ENCODE data around the gene EIF5A.

Gene EIF5A

DNA sequence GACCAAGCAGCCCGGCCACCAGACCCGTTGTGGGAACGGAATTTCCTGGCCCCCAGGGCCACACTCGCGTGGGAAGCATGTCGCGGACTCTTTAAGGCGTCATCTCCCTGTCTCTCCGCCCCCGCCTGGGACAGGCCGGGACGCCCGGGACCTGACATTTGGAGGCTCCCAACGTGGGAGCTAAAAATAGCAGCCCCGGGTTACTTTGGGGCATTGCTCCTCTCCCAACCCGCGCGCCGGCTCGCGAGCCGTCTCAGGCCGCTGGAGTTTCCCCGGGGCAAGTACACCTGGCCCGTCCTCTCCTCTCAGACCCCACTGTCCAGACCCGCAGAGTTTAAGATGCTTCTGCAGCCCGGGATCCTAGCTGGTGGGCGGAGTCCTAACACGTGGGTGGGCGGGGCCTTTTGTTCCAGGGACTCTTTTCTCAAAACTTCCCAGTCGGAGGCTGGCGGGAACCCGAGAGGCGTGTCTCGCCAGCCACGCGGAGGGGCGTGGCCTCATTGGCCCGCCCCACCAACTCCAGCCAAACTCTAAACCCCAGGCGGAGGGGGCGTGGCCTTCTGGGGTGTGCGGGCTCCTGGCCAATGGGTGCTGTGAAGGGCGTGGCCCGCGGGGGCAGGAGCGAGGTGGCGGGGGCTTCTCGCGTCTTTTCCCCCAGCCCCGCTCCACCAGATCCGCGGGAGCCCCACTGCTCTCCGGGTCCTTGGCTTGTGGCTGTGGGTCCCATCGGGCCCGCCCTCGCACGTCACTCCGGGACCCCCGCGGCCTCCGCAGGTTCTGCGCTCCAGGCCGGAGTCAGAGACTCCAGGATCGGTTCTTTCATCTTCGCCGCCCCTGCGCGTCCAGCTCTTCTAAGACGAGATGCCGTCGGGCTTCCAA, 26.1 kb upstream of the EIF5A start, which contains the start of gene SLC2A4:
Gene SLC2A4, plus strand, starts transcription at position 645 of the 879 bp plus-strand sequence. Its CDS starts 217 bp downstream, at position 862.
- DNase-seq (ENCODE audit: low spot score) = peak; percentile 86
- Mint-ChIP-seq H3K4me3 (peak within 1 kb of the TSS; percentile 76), H3K36me3 (ENCODE audit: low read depth) (no peaks in the 10 kb centered on the region), H3K4me1 (ENCODE audit: low read depth) (peaks cover 12% of the 10 kb centered on the region), H3K27me3 (ENCODE audit: low read depth) (peaks cover 41% of the 10 kb centered on the region), H3K27ac (no peak within 1 kb of the TSS), H3K9me3 (no peaks in the 10 kb centered on the region)

DNA sequence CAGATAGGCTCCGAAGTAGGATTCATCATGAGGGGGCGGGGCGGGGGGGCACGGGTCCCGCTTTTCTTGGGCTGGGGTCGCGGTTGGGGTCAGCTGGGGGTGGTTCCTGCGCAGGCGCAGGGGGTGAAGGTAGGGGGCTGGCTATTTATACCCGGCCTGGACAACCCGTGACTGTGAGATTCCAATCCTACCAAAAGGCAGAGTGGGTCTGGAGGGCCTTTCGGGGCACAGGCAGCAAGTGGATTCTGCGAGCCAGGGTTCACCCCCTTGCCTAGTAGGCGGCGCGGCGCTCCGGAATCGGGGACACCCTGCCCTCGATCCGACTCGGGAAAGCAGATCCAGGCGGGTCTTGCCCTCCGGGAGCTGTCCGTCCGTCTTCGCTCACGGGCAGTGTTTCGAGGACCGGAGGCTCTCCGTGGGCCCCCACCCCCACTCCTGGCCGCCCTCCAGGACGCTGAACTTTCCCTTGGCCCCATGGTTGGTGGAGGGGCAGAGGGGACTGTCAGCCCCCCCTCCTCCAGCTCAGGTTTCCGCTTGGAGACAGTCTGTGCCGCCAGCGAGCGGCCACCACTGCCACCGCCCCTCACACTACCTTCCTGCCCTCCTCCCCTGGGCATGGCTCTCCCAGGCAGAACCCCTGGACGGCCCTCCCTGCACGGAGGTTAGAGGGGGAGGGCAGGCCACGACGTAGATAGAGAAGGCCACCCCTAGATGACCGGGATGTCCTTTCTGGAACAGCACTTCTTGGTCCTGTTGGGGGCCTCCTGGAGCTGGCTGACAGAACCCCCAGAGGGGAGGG, 25.3 kb upstream of the EIF5A start:
- H3K4me3 Mint-ChIP-seq = peak overlapping the region; percentile 76
- H3K27ac Mint-ChIP-seq = no peak overlapping the region
- no peaks in the 10 kb centered on the region for H3K9me3 Mint-ChIP-seq
- H3K36me3 Mint-ChIP-seq (ENCODE audit: low read depth) = no peaks in the 10 kb centered on the region
- peaks cover 12% of the 10 kb centered on the region for H3K4me1 Mint-ChIP-seq (ENCODE audit: low read depth)
- DNase-seq (ENCODE audit: low spot score) = no peak
- H3K27me3 Mint-ChIP-seq (ENCODE audit: low read depth) = peaks cover 46% of the 10 kb centered on the region

DNA sequence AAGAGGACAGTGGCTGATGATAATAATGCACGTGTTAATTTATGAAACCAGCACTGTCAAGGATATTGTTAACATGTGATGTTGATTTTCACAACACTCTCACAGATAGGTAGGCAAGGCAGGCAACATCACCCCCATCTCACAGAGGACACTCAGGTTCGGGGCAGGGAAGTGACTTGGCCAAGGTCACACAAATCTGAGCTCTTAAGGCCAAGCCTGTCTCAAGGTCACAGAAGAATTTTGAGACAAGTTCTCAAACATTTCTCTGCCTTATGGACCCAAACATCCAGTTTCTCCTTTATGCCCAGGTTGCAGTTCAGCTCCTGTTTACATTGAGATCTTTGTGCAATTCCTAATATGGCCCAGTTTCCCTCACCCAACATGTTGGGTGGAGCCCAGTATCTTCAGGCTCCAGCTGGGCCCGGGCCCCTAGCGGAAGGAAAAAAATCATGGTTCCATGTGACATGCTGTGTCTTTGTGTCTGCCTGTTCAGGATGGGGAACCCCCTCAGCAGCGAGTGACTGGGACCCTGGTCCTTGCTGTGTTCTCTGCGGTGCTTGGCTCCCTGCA, 24.6 kb upstream of the EIF5A start:
- H3K27me3 Mint-ChIP-seq (ENCODE audit: low read depth) = peaks cover 44% of the 10 kb centered on the region
- no peak for DNase-seq (ENCODE audit: low spot score)
- peaks cover 12% of the 10 kb centered on the region for H3K4me1 Mint-ChIP-seq (ENCODE audit: low read depth)
- no peaks in the 10 kb centered on the region for H3K9me3 Mint-ChIP-seq
- H3K4me3 Mint-ChIP-seq = peak overlapping the region; percentile 33
- no peaks in the 10 kb centered on the region for H3K36me3 Mint-ChIP-seq (ENCODE audit: low read depth)
- H3K27ac Mint-ChIP-seq = no peak overlapping the region

DNA sequence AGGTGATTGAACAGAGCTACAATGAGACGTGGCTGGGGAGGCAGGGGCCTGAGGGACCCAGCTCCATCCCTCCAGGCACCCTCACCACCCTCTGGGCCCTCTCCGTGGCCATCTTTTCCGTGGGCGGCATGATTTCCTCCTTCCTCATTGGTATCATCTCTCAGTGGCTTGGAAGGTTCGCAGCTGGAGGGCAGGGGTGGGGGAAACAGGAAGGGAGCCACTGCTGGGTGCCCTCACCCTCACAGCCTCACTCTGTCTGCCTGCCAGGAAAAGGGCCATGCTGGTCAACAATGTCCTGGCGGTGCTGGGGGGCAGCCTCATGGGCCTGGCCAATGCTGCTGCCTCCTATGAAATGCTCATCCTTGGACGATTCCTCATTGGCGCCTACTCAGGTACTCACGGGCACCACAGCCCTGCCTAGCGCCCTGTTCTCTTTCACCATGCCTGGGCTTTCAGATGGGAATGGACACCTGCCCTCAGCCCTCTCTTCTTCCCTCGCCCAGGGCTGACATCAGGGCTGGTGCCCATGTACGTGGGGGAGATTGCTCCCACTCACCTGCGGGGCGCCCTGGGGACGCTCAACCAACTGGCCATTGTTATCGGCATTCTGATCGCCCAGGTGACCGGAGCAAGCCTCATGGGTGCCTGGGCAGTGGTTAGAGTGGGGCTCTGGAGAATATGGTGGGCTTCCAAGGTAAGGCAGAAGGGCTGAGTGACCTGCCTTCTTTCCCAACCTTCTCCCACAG, 23.8 kb upstream of the EIF5A start:
- no peak for DNase-seq (ENCODE audit: low spot score)
- no peaks in the 10 kb centered on the region for H3K36me3 Mint-ChIP-seq (ENCODE audit: low read depth)
- no peaks in the 10 kb centered on the region for H3K9me3 Mint-ChIP-seq
- H3K27me3 Mint-ChIP-seq (ENCODE audit: low read depth) = peaks cover 47% of the 10 kb centered on the region
- no peak overlapping the region for H3K4me3 Mint-ChIP-seq
- H3K4me1 Mint-ChIP-seq (ENCODE audit: low read depth) = peaks cover 12% of the 10 kb centered on the region
- H3K27ac Mint-ChIP-seq = no peak overlapping the region

DNA sequence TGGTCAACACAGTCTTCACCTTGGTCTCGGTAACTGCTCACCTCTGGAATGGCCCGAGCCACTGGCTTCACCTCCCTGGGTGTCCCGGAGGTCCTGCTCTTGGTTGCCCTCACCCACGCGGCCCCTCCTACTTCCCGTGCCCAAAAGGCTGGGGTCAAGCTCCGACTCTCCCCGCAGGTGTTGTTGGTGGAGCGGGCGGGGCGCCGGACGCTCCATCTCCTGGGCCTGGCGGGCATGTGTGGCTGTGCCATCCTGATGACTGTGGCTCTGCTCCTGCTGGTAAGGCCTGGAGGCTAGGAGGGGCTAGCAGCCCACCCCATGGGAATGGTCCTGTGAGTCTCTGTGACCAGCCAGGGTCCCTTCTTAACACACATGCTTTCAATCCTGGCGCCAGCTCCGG, 22.5 kb upstream of the EIF5A start:
- no peak overlapping the region for H3K4me3 Mint-ChIP-seq
- no peaks in the 10 kb centered on the region for H3K9me3 Mint-ChIP-seq
- no peak for DNase-seq (ENCODE audit: low spot score)
- H3K27ac Mint-ChIP-seq = no peak overlapping the region
- H3K4me1 Mint-ChIP-seq (ENCODE audit: low read depth) = peaks cover 12% of the 10 kb centered on the region
- no peaks in the 10 kb centered on the region for H3K36me3 Mint-ChIP-seq (ENCODE audit: low read depth)
- peaks cover 41% of the 10 kb centered on the region for H3K27me3 Mint-ChIP-seq (ENCODE audit: low read depth)

DNA sequence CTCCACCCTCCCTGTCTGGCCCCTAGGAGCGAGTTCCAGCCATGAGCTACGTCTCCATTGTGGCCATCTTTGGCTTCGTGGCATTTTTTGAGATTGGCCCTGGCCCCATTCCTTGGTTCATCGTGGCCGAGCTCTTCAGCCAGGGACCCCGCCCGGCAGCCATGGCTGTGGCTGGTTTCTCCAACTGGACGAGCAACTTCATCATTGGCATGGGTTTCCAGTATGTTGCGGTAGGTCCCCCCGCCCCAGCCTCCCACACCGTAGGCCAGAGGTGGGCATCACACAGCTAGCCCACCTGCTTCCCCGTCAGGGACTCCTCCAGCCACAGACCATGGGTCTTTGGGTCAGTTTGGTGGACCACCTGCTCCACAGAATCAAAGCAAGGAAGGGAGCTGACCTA, 21.7 kb upstream of the EIF5A start:
- no peak overlapping the region for H3K4me3 Mint-ChIP-seq
- H3K4me1 Mint-ChIP-seq (ENCODE audit: low read depth) = peaks cover 6% of the 10 kb centered on the region
- H3K36me3 Mint-ChIP-seq (ENCODE audit: low read depth) = no peaks in the 10 kb centered on the region
- peaks cover 34% of the 10 kb centered on the region for H3K27me3 Mint-ChIP-seq (ENCODE audit: low read depth)
- H3K9me3 Mint-ChIP-seq = no peaks in the 10 kb centered on the region
- H3K27ac Mint-ChIP-seq = no peak overlapping the region
- no peak for DNase-seq (ENCODE audit: low spot score)

DNA sequence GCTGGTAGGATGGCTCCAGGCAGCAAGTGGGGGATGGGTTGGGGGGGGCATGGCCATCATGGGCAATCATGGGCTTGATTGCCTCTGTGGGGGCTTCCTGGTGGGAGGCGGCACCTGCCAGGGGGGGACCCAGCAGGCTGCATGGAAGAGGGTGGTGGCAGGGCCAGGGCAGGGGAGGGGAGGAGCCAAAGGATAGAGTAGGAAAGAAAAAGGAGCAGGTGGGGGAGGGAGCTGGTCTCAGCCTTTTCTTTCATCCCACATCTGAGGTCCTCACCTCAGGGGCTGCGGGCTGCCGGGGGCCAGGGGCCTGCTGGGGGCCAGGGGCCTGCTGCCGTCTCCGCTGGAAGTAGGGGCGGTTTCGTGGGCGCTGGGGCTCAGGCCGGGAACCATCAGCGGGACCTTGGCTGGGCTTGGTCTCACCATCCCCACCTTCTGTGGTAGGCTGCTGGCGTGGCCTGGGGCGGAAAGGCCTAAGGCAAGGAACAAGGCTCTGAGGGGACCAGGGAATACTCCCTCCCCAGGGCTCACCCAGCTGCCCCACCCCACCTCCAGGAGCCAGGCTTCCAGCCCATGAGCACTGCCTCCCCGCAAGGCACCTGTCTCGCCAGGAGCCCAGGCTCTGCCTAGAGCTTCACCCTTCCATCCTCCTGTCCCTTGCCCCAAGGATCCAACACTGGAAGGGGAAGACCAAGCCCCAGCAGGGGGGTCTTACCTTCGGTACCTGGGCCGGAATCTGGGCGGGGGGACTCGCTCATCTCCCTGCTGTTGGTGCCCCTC, 18.0 kb upstream of the EIF5A start:
- H3K4me1 Mint-ChIP-seq (ENCODE audit: low read depth) = peaks cover 5% of the 10 kb centered on the region
- no peak overlapping the region for H3K4me3 Mint-ChIP-seq
- H3K36me3 Mint-ChIP-seq (ENCODE audit: low read depth) = no peaks in the 10 kb centered on the region
- H3K27me3 Mint-ChIP-seq (ENCODE audit: low read depth) = peaks cover 35% of the 10 kb centered on the region
- no peaks in the 10 kb centered on the region for H3K9me3 Mint-ChIP-seq
- no peak for DNase-seq (ENCODE audit: low spot score)
- no peak overlapping the region for H3K27ac Mint-ChIP-seq

DNA sequence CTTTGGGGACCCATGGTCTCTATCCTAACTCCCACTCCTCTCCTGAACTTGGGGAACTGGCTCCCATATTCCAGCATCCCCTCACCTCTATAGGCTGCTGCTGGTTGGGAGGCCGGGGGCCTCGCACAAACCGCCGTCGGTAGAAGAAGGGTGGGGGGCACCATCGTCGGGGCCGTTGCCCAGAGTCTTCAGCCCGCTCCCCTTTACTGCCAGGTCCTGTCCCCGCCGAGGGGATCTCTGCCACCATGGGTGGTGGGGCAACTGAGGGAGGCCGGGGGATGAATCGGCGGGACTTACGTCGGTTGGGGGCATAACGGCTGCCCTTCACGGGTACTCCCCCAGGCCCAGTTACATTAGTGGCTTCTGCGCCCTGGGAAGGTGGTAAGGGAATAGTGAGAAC, 17.3 kb upstream of the EIF5A start:
- Mint-ChIP-seq H3K4me1 (ENCODE audit: low read depth) (peaks cover 8% of the 10 kb centered on the region), H3K4me3 (no peak overlapping the region), H3K36me3 (ENCODE audit: low read depth) (no peaks in the 10 kb centered on the region), H3K9me3 (no peaks in the 10 kb centered on the region), H3K27ac (no peak overlapping the region), H3K27me3 (ENCODE audit: low read depth) (peaks cover 36% of the 10 kb centered on the region)
- DNase-seq (ENCODE audit: low spot score) = no peak

DNA sequence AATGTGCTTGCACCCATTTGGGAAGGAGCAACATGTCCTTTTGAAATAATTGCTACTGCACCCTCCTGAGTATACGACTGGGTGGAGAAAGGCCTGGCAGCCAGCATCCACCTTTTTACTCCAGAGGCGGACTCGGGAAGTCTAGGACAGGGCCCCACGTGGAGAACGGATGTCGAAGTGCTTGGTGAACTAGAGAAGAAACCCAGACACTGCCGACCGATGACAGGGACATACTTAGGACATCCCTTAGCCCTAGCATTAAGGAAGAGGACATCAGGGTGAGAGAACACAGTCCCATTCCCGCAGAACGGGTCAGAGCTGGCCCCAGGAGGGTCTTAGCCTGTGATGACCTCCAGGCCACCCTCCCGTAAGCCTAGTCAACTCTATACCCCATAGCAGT, 16.7 kb upstream of the EIF5A start:
- Mint-ChIP-seq H3K27ac (no peak overlapping the region), H3K4me1 (ENCODE audit: low read depth) (peaks cover 12% of the 10 kb centered on the region), H3K36me3 (ENCODE audit: low read depth) (no peaks in the 10 kb centered on the region), H3K9me3 (no peaks in the 10 kb centered on the region), H3K27me3 (ENCODE audit: low read depth) (peaks cover 40% of the 10 kb centered on the region), H3K4me3 (no peak overlapping the region)
- DNase-seq (ENCODE audit: low spot score) = no peak

DNA sequence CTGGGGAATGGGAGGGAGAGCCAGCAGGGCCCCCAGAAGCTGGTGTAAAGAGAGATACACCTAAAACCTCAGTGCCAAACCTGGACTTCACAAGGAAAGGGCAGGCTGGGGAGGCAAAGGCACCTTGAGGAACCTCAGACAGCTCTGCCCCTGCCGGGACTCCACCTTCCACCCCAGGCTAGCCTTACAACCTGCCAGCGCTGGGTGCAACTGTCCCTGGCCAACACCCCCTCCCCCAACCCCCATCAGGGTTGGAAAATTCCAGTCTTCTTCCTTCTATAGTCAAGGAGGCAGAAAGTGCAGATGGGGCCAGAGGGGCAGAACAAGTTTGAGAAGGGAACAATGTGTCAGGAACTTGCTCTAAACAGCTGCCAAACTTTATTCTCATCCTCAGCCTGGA, 15.2 kb upstream of the EIF5A start:
- H3K27ac Mint-ChIP-seq = no peak overlapping the region
- H3K36me3 Mint-ChIP-seq (ENCODE audit: low read depth) = no peaks in the 10 kb centered on the region
- peaks cover 20% of the 10 kb centered on the region for H3K4me1 Mint-ChIP-seq (ENCODE audit: low read depth)
- H3K9me3 Mint-ChIP-seq = no peaks in the 10 kb centered on the region
- H3K27me3 Mint-ChIP-seq (ENCODE audit: low read depth) = peaks cover 36% of the 10 kb centered on the region
- no peak overlapping the region for H3K4me3 Mint-ChIP-seq
- DNase-seq (ENCODE audit: low spot score) = no peak

DNA sequence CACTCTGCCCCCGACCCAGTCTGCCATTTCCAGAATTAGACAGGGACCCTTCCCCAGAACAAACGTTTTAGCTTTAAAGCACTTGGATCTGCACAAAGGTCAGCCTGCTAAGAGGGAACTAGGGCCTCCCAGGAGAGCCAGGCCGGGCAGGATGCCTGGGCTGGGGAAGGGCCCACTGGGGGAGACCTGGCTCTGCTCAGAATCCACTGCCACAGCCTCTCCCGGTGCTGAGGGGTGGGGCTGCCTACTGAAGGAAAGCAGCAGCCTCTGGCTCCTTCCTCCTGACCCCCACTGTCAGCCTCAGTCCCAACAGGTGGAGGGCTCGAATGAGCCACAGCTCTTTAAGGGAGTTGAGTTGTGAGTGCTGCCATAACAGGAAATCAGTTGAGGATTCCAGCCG, 14.7 kb upstream of the EIF5A start:
- H3K27ac Mint-ChIP-seq = no peak overlapping the region
- no peak for DNase-seq (ENCODE audit: low spot score)
- no peak overlapping the region for H3K4me3 Mint-ChIP-seq
- H3K27me3 Mint-ChIP-seq (ENCODE audit: low read depth) = peaks cover 36% of the 10 kb centered on the region
- H3K9me3 Mint-ChIP-seq = no peaks in the 10 kb centered on the region
- peaks cover 20% of the 10 kb centered on the region for H3K4me1 Mint-ChIP-seq (ENCODE audit: low read depth)
- no peaks in the 10 kb centered on the region for H3K36me3 Mint-ChIP-seq (ENCODE audit: low read depth)

DNA sequence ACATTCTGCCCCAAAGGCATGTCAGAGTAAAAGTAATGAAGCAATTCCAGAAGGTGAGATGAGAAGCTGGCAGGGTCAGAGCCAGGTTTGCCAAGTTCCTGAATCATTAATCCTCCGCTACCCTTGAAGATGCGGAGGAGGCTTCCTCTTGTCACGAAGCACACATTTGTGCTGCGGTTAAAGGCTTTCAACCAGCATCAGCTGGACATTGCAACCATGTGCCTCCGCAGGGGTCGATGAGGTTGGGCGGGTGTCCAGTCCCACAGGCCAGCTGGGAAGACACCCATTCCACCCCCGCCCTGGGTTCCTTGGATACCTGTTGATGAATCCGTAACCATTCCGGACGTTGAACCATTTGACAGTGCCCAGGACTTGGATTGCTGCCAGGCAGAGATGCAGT, 14.3 kb upstream of the EIF5A start:
- peak overlapping the region; percentile 49 for H3K4me3 Mint-ChIP-seq
- no peaks in the 10 kb centered on the region for H3K9me3 Mint-ChIP-seq
- no peaks in the 10 kb centered on the region for H3K36me3 Mint-ChIP-seq (ENCODE audit: low read depth)
- peaks cover 20% of the 10 kb centered on the region for H3K4me1 Mint-ChIP-seq (ENCODE audit: low read depth)
- H3K27me3 Mint-ChIP-seq (ENCODE audit: low read depth) = peaks cover 36% of the 10 kb centered on the region
- DNase-seq (ENCODE audit: low spot score) = no peak
- no peak overlapping the region for H3K27ac Mint-ChIP-seq
